ENCODE data around the gene MCM5.

MCM5 gene

DNA sequence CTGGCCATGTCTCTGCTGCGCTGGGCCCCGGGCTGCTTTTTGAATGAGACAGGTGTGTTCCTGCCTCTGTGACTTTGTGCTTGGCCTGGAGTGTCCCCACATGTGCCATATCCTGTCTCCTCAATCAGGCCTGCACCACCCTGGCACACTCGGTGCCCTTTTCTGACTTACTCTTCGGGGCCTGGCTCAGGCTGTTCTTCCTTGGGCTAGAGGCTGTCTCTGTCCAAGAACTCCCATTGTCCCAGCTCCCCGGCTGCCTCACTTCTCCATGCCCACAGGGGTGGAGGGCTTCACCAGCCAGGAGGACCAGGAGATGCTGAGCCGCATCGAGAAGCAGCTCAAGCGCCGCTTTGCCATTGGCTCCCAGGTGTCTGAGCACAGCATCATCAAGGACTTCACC lies 23.0 kb downstream of the MCM5 start:
- Histone ChIP-seq H3K27me3 (replicated peaks; ENCODE audit: insufficient read depth, low read length) (no peaks in the 10 kb centered on the region), H3K9me2 (replicated peaks; ENCODE audit: insufficient read depth, low read length) (no peaks in the 10 kb centered on the region), H3K4me2 (ENCODE audit: low read depth, low read length) (no peak overlapping the region), H3K4me3 (ENCODE audit: low read length) (no peak overlapping the region), H3F3A (ENCODE audit: insufficient read depth, low read length) (no peaks in the 10 kb centered on the region), H3K9me3 (replicated peaks; ENCODE audit: insufficient read depth, low read length) (no peaks in the 10 kb centered on the region), H2AFZ (ENCODE audit: low read length) (no peak overlapping the region), H3K27ac (ENCODE audit: low read length) (no peak overlapping the region), H3K79me2 (ENCODE audit: low read length) (0 out of 2 replicates have a peak, but pooled peaks cover 5% of the 10 kb centered on the region), H4K20me1 (ENCODE audit: insufficient read depth, low read length) (peaks cover 4% of the 10 kb centered on the region; the same call in 1 of the 2 replicates), H3K4me1 (ENCODE audit: low read length) (no peaks in the 10 kb centered on the region), H3K9ac (ENCODE audit: low read length) (no peak overlapping the region), H3K36me3 (replicated peaks; ENCODE audit: insufficient read depth, low read length) (peaks cover 2% of the 10 kb centered on the region)
- no peak for DNase-seq
- TF ChIP-seq, protein P1, sequence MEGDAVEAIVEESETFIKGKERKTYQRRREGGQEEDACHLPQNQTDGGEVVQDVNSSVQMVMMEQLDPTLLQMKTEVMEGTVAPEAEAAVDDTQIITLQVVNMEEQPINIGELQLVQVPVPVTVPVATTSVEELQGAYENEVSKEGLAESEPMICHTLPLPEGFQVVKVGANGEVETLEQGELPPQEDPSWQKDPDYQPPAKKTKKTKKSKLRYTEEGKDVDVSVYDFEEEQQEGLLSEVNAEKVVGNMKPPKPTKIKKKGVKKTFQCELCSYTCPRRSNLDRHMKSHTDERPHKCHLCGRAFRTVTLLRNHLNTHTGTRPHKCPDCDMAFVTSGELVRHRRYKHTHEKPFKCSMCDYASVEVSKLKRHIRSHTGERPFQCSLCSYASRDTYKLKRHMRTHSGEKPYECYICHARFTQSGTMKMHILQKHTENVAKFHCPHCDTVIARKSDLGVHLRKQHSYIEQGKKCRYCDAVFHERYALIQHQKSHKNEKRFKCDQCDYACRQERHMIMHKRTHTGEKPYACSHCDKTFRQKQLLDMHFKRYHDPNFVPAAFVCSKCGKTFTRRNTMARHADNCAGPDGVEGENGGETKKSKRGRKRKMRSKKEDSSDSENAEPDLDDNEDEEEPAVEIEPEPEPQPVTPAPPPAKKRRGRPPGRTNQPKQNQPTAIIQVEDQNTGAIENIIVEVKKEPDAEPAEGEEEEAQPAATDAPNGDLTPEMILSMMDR (IDR thresholded peaks at IDR 0.05; ENCODE audit: low read length) = no peak
- TF ChIP-seq EZH2phosphoT487 (IDR thresholded peaks at IDR 0.05; ENCODE audit: low read length) (no peak), EZH2 (optimal IDR thresholded peaks at IDR 0.05; ENCODE audit: low read depth, low read length) (no peak)

DNA sequence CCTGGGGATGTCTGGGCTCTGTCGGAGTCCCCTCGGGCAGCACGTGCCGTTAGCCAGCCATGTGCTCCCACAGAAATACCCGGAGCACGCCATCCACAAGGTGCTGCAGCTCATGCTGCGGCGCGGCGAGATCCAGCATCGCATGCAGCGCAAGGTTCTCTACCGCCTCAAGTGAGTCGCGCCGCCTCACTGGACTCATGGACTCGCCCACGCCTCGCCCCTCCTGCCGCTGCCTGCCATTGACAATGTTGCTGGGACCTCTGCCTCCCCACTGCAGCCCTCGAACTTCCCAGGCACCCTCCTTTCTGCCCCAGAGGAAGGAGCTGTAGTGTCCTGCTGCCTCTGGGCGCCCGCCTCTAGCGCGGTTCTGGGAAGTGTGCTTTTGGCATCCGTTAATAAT lies 24.1 kb downstream of the MCM5 start:
- Histone ChIP-seq H3K4me1 (ENCODE audit: low read length) (no peaks in the 10 kb centered on the region), H3F3A (ENCODE audit: insufficient read depth, low read length) (no peaks in the 10 kb centered on the region), H3K27ac (ENCODE audit: low read length) (no peak overlapping the region), H2AFZ (ENCODE audit: low read length) (no peak overlapping the region), H3K27me3 (replicated peaks; ENCODE audit: insufficient read depth, low read length) (no peaks in the 10 kb centered on the region), H3K4me2 (ENCODE audit: low read depth, low read length) (no peak overlapping the region), H3K4me3 (ENCODE audit: low read length) (no peak overlapping the region), H3K9me2 (replicated peaks; ENCODE audit: insufficient read depth, low read length) (no peaks in the 10 kb centered on the region), H3K79me2 (ENCODE audit: low read length) (0 out of 2 replicates have a peak, but pooled peaks cover 5% of the 10 kb centered on the region), H3K9ac (ENCODE audit: low read length) (no peak overlapping the region), H3K9me3 (replicated peaks; ENCODE audit: insufficient read depth, low read length) (no peaks in the 10 kb centered on the region), H3K36me3 (replicated peaks; ENCODE audit: insufficient read depth, low read length) (peaks cover 2% of the 10 kb centered on the region), H4K20me1 (ENCODE audit: insufficient read depth, low read length) (peaks cover 4% of the 10 kb centered on the region; the same call in 1 of the 2 replicates)
- TF ChIP-seq EZH2phosphoT487 (IDR thresholded peaks at IDR 0.05; ENCODE audit: low read length) = no peak
- TF ChIP-seq, protein P1 (IDR thresholded peaks at IDR 0.05; ENCODE audit: low read length) = no peak
- TF ChIP-seq EZH2 (optimal IDR thresholded peaks at IDR 0.05; ENCODE audit: low read depth, low read length) = no peak
- DNase-seq = no peak

DNA sequence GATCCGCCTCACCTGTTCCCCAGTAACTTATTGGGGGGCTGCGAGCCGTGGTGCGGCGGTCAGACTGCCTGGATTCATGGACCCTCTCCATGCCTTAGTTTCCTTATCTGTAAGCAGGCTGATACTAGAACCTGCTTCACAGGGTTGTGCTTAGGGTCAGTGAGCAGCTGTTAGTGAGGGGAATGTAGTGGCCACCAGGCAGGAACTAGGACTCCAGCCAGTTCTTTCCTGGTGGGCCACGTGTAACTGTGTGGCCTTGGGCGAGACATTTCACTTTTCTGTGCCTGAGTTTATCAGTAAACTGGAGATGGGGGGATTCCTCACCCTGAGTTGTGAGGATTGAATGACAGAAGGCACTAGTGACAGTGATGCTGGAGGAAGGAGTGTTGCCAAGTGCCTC lies 24.8 kb downstream of the MCM5 start:
- no peaks in the 10 kb centered on the region for H3K9me3 ChIP-seq (replicated peaks; ENCODE audit: insufficient read depth, low read length)
- peaks cover 2% of the 10 kb centered on the region for H3K36me3 ChIP-seq (replicated peaks; ENCODE audit: insufficient read depth, low read length)
- H3K4me3 ChIP-seq (ENCODE audit: low read length) = no peak overlapping the region
- no peaks in the 10 kb centered on the region for H3K27me3 ChIP-seq (replicated peaks; ENCODE audit: insufficient read depth, low read length)
- H3K4me2 ChIP-seq (ENCODE audit: low read depth, low read length) = no peak overlapping the region
- no peak for TF ChIP-seq EZH2 (optimal IDR thresholded peaks at IDR 0.05; ENCODE audit: low read depth, low read length)
- TF ChIP-seq, protein P1 (IDR thresholded peaks at IDR 0.05; ENCODE audit: low read length) = no peak
- no peak for TF ChIP-seq EZH2phosphoT487 (IDR thresholded peaks at IDR 0.05; ENCODE audit: low read length)
- no peak overlapping the region for H2AFZ ChIP-seq (ENCODE audit: low read length)
- H3K9ac ChIP-seq (ENCODE audit: low read length) = no peak overlapping the region
- H3K27ac ChIP-seq (ENCODE audit: low read length) = no peak overlapping the region
- no peak for DNase-seq
- H3K9me2 ChIP-seq (replicated peaks; ENCODE audit: insufficient read depth, low read length) = no peaks in the 10 kb centered on the region
- no peaks in the 10 kb centered on the region for H3F3A ChIP-seq (ENCODE audit: insufficient read depth, low read length)
- 0 out of 2 replicates have a peak, but pooled peaks cover 5% of the 10 kb centered on the region for H3K79me2 ChIP-seq (ENCODE audit: low read length)
- H3K4me1 ChIP-seq (ENCODE audit: low read length) = no peaks in the 10 kb centered on the region
- H4K20me1 ChIP-seq (ENCODE audit: insufficient read depth, low read length) = peaks cover 4% of the 10 kb centered on the region; the same call in 1 of the 2 replicates
